Skeletal muscle tissue (tissue), 4 donors: ENCODE results near the gene NPPB. TPM values are rescaled to one million over a fixed set of nuclear protein-coding genes. Genes with fewer than 3 reads are reported as not detected.
A peak's percentile ranks its signal among the peaks of the same experiment; 100 is the strongest.
"Not testable (repeated sequence)": the region's sequence is repeated elsewhere in the genome, so short reads cannot be mapped to it uniquely, and the experiment has no call there.

ENCODE experiments used
- H3K27ac ChIP-seq: one replicate; pipeline ENCODE4 v1.7.0; 2013; ENCODE audit warnings: mild to moderate bottlenecking, low read depth, low read length, inconsistent platforms
- H3K27me3 ChIP-seq, 3 donors: one replicate each; pipeline ENCODE4 v1.7.0; 2013; ENCODE audit warnings: low read length in 3 of 3; ENCODE audit not compliant: control insufficient read depth in 3 of 3, insufficient read depth in 3 of 3
- H3K36me3 ChIP-seq, 3 donors: one replicate each; pipeline ENCODE4 v1.7.0; 2013; ENCODE audit warnings: low read length in 3 of 3; ENCODE audit not compliant: control insufficient read depth in 3 of 3, insufficient read depth in 3 of 3
- H3K4me1 ChIP-seq, 3 donors: one replicate each; pipeline ENCODE4 v1.7.0; 2013; ENCODE audit warnings: low read length in 3 of 3, mild to moderate bottlenecking in 3 of 3; ENCODE audit not compliant: control insufficient read depth in 3 of 3, insufficient read depth in 3 of 3
- H3K4me3 ChIP-seq, 3 donors: one replicate each; pipeline ENCODE4 v1.7.0; 2013; ENCODE audit warnings: low read length in 3 of 3
- H3K9ac ChIP-seq, 3 donors: one replicate each; pipeline ENCODE4 v1.7.0; 2013; ENCODE audit warnings: low read length in 3 of 3, mild to moderate bottlenecking in 3 of 3, moderate library complexity in 2 of 3, low read depth in 1 of 3
- H3K9me3 ChIP-seq, 3 donors: one replicate each; pipeline ENCODE4 v1.7.0; 2013; ENCODE audit warnings: low read length in 3 of 3; ENCODE audit not compliant: control insufficient read depth in 3 of 3
- total RNA-seq: library from RNA; depleted of rRNA; stranded (reverse); fragments of >200 nt; gene quantifications from one replicate; pipeline ENCODE4 v1.2.3, GENCODE V29; 2014
- donor health status: Osteomylitis.

Gene NPPB
- total RNA-seq, 1 donor from 2014 or later: 1.0 TPM

- no peak overlapping the region for H3K4me3 ChIP-seq
- peaks cover 19 to 28% (median 23%) of the 10 kb centered on the region in 3 donors for H3K27me3 ChIP-seq
- no peak overlapping the region for H3K27ac ChIP-seq
- no peak overlapping the region for H3K9ac ChIP-seq
- no peaks in the 10 kb centered on the region for H3K36me3 ChIP-seq
- no peaks in the 10 kb centered on the region for H3K9me3 ChIP-seq
- H3K4me1 ChIP-seq: peaks cover 0 to 5% (median 0%) of the 10 kb centered on the region in 3 donors
These were observed 39.5 kb upstream of the NPPB start for GRCh38 chr1:11898086-11898785.

- not testable (repeated sequence) for H3K36me3 ChIP-seq, H3K27ac ChIP-seq, H3K9ac ChIP-seq, H3K4me3 ChIP-seq, H3K4me1 ChIP-seq, H3K9me3 ChIP-seq
- peaks cover 19 to 26% (median 23%) of the 10 kb centered on the region in 3 donors for H3K27me3 ChIP-seq
These were observed 35.8 kb upstream of the NPPB start for GRCh38 chr1:11894501-11894900.

- Histone ChIP-seq H3K4me3 (no peak overlapping the region), H3K9ac (no peak overlapping the region), H3K27ac (no peak overlapping the region), H3K36me3 (no peaks in the 10 kb centered on the region), H3K4me1 (peaks cover 0 to 5% (median 0%) of the 10 kb centered on the region in 3 donors), H3K9me3 (no peaks in the 10 kb centered on the region), H3K27me3 (peaks cover 14 to 19% (median 19%) of the 10 kb centered on the region in 3 donors)
These were observed 35.1 kb upstream of the NPPB start for GRCh38 chr1:11893907-11894251.

GRCh38 chr1:11891433-11892186 lies 32.9 kb upstream of the NPPB start:
- H3K4me3 ChIP-seq: no peak overlapping the region
- H3K27ac ChIP-seq: no peak overlapping the region
- H3K4me1 ChIP-seq: peaks cover 9 to 15% (median 9%) of the 10 kb centered on the region in 3 donors
- H3K36me3 ChIP-seq: no peaks in the 10 kb centered on the region
- H3K27me3 ChIP-seq: peaks cover 0 to 9% (median 7%) of the 10 kb centered on the region in 3 donors
- no peak overlapping the region for H3K9ac ChIP-seq
- H3K9me3 ChIP-seq: no peaks in the 10 kb centered on the region

- no peaks in the 10 kb centered on the region for H3K27me3 ChIP-seq
- no peak overlapping the region for H3K4me3 ChIP-seq
- H3K4me1 ChIP-seq: peaks cover 15 to 26% (median 21%) of the 10 kb centered on the region in 3 donors
- H3K27ac ChIP-seq: no peak overlapping the region
- H3K9ac ChIP-seq: no peak overlapping the region
- H3K36me3 ChIP-seq: no peaks in the 10 kb centered on the region
- no peaks in the 10 kb centered on the region for H3K9me3 ChIP-seq
These were observed 30.1 kb upstream of the NPPB start for GRCh38 chr1:11888877-11889208.

GRCh38 chr1:11888206-11888876 lies 29.6 kb upstream of the NPPB start:
- H3K9me3 ChIP-seq: no peaks in the 10 kb centered on the region
- peaks cover 15 to 23% (median 23%) of the 10 kb centered on the region in 3 donors for H3K4me1 ChIP-seq
- H3K9ac ChIP-seq: no peak overlapping the region
- no peak overlapping the region for H3K4me3 ChIP-seq
- H3K36me3 ChIP-seq: no peaks in the 10 kb centered on the region
- H3K27me3 ChIP-seq: peaks cover 0 to under 1% (median 0%) of the 10 kb centered on the region in 3 donors
- H3K27ac ChIP-seq: no peak overlapping the region

GRCh38 chr1:11887666-11888007 lies 28.9 kb upstream of the NPPB start:
- no peak overlapping the region for H3K9ac ChIP-seq
- H3K9me3 ChIP-seq: no peaks in the 10 kb centered on the region
- peaks cover 0 to 5% (median 0%) of the 10 kb centered on the region in 3 donors for H3K27me3 ChIP-seq
- H3K27ac ChIP-seq: no peak overlapping the region
- H3K4me3 ChIP-seq: no peak overlapping the region
- H3K36me3 ChIP-seq: no peaks in the 10 kb centered on the region
- peaks cover 20 to 30% (median 30%) of the 10 kb centered on the region in 3 donors for H3K4me1 ChIP-seq

- Histone ChIP-seq H3K36me3 (no peaks in the 10 kb centered on the region), H3K9me3 (no peaks in the 10 kb centered on the region), H3K4me3 (no peak overlapping the region), H3K27me3 (peaks cover 0 to 5% (median 0%) of the 10 kb centered on the region in 3 donors), H3K4me1 (peaks cover 21 to 34% (median 32%) of the 10 kb centered on the region in 3 donors), H3K27ac (no peak overlapping the region), H3K9ac (no peak overlapping the region)
These were observed 28.4 kb upstream of the NPPB start for GRCh38 chr1:11886986-11887665.

GRCh38 chr1:11885916-11886315 lies 27.2 kb upstream of the NPPB start:
- Histone ChIP-seq H3K27me3 (peaks cover 0 to 5% (median 0%) of the 10 kb centered on the region in 3 donors), H3K9ac (peak overlapping the region in 1 of 3 donors; percentile 40), H3K36me3 (no peaks in the 10 kb centered on the region), H3K27ac (peak overlapping the region; percentile 19), H3K9me3 (no peaks in the 10 kb centered on the region), H3K4me1 (peaks cover 25 to 46% (median 43%) of the 10 kb centered on the region in 3 donors), H3K4me3 (peak overlapping the region in 1 of 3 donors; percentile 22)
